ENCODE measurements around the gene OBSL1.

The OBSL1 gene

DNA sequence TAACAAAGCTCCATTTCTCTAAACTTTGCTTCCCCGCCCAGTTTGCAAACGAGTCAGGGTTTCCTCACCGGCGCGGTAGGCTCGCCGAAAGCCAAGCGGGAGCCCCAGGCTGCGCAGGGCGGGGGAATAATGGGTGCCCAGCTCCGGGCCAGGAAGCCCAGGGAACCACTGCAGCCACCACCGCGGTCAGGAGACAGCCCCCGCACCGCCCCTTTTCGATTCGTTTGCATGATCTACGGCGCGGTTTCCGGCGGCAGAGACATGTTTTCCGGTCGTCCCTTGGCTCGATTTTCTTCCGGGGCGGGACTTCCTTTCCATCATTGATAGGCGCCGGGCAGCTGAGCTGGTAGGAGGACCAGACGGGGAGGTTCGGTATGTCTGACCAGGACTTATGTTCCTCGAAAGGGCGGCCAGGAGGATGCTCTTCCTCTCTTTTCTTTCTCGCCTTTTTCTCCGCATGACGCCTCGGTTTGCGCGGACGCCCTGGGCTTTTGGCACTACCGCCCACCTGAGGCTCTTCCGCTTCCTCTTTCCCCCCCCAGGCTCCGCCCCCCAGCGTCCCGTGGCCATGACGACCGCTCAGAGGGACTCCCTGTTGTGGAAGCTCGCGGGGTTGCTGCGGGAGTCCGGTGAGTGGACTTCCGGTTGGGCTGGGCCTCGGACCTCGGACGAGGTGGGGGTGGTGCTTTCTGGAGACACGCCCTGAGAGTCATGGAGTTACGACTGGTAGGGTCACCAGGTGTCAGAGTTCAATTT lies 26.4 kb upstream of the OBSL1 start, which contains the start of gene STK11IP:
Gene STK11IP, plus strand, starts transcription at position 306 of the 756 bp plus-strand sequence. Its CDS starts 263 bp downstream, at position 569.
- in situ Hi-C loops (cut with MboI; ENCODE audit: low sequenced_read_pairs), result no loop called here

GRCh38 chr2:219596954-219597551 lies 25.7 kb upstream of the OBSL1 start:
- in situ Hi-C loops (cut with MboI; ENCODE audit: low sequenced_read_pairs), result no loop called here

GRCh38 chr2:219595256-219595655 lies 23.9 kb upstream of the OBSL1 start:
- in situ Hi-C loops (cut with MboI; ENCODE audit: low sequenced_read_pairs), result no loop called here

DNA sequence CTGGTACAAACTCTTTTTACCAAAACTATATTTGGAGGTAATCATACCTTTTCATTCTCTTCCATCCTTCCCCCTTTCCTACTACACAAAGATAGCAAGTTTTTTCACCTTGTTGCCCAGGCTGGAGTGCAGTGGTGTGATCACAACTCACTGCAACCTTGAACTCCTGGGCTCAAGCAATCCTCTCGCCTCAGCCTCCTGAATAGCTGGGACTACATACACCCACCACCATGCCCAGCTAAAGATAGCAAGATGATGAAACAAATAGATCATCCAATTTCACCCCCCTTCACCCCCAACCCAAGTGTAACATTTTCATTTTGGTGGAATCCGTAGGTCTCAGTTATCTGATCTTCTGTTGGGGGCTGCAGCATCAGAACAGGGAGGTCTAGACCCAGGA lies 21.8 kb upstream of the OBSL1 start:
- in situ Hi-C loops (cut with MboI; ENCODE audit: low sequenced_read_pairs), result no loop called here

GRCh38 chr2:219592736-219593135 lies 21.4 kb upstream of the OBSL1 start:
- in situ Hi-C loops (cut with MboI; ENCODE audit: low sequenced_read_pairs), result no loop called here

GRCh38 chr2:219591091-219591490 lies 19.8 kb upstream of the OBSL1 start:
- in situ Hi-C loops (cut with MboI; ENCODE audit: low sequenced_read_pairs), result no loop called here

DNA sequence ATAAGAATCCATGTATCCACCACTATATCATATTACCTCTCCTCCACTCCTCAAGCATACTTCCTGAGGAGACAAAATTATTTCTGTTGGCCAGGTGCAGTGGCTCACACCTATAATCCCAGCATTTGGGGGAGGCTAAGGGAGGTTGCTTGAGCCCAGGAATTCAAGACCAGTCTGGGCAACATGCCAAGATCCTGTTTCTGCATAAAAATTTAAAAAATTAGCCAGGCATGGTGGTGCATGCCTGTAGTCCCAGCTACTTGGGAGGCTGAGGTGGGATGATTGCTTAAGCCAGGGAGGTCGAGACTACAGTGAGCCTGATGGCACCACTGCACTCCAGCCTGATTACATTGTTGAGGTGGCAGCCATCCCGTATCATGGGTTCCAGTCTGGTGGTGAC lies 10.0 kb upstream of the OBSL1 start:
- in situ Hi-C loops (cut with MboI; ENCODE audit: low sequenced_read_pairs), result no loop called here

GRCh38 chr2:219578811-219579613 lies 7.7 kb upstream of the OBSL1 start:
- in situ Hi-C loops (cut with MboI; ENCODE audit: low sequenced_read_pairs), result no loop called here

GRCh38 chr2:219576505-219577388 lies 5.4 kb upstream of the OBSL1 start:
- in situ Hi-C loops (cut with MboI; ENCODE audit: low sequenced_read_pairs), result no loop called here

DNA sequence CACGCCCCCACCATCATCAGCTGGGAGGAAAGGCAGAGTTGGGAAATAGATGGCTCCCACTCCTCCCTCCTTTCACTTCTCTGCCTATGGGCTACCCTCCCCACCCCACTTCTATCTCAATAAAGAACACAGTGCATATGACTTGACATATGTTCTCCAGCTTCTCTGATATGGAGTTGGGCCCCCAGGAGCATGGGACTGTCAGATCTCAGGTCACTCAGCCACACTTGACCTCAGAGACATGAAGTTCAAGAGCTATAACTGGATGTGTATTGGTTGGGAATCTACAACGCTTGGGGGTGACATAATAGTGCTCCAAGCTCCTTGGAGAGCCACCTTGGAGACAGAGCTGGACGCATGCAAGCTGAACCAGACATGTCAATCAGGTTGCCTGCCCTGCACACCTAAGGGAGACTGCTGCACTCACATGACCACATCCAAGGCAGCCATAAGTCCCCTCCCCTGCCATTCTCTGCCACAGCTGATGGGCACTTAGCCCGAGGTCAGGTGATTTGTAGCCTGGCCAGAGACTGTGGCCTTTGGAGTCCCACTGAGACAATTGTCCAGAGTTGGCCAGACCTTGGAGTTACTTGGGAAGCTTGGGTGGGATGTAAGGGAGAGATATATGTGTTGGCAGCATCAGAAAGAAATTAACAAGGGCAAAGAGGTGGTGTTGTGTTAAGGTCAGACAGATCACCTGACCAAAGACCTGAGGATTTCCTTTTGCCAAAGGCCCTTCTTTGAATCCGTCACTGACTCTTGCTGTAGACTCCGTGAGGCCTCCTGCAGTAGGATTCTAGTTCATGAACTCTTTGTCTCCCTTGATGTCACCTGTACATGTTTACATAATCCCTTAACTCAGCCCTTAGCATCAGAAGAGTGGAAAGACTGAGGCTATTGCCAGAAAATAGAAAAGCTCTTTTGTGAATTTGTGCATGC lies 4.5 kb upstream of the OBSL1 start:
- in situ Hi-C loops (cut with MboI; ENCODE audit: low sequenced_read_pairs), result no loop called here

- in situ Hi-C loops (cut with MboI; ENCODE audit: low sequenced_read_pairs), result no loop called here
These were observed 3.4 kb upstream of the OBSL1 start for GRCh38 chr2:219574484-219575311.

- in situ Hi-C loops (cut with MboI; ENCODE audit: low sequenced_read_pairs), result no loop called here
These were observed 1.8 kb upstream of the OBSL1 start for GRCh38 chr2:219573166-219573565.

- in situ Hi-C loops (cut with MboI; ENCODE audit: low sequenced_read_pairs), result no loop called here
These were observed 1.1 kb upstream of the OBSL1 start, which contains the start of gene INHA for GRCh38 chr2:219572237-219573001. INHA (plus strand) TSS chr2:219572310; CDS start chr2:219572375, 65 bp downstream.

DNA sequence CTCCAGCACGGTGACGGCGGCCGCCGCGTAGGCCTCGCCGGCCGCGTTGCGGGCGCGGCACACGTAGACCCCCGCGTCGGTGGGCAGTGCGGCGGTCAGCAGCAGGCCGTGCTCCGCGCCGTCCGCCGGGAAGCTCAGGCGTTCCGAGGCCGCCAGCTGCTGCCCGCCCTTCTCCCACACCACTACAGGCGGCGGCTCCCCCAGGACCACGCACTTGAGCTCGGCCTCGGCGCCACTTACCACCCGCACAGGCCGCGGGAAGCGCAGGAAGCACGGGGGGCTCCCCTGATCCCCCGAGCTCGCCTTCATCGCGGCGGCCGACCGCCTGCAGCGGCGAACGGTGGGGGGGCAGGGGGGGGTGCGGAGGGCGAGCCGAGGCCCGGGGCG lies 422 bp downstream of the OBSL1 start:
- in situ Hi-C loops (cut with MboI; ENCODE audit: low sequenced_read_pairs), result no loop called here

DNA sequence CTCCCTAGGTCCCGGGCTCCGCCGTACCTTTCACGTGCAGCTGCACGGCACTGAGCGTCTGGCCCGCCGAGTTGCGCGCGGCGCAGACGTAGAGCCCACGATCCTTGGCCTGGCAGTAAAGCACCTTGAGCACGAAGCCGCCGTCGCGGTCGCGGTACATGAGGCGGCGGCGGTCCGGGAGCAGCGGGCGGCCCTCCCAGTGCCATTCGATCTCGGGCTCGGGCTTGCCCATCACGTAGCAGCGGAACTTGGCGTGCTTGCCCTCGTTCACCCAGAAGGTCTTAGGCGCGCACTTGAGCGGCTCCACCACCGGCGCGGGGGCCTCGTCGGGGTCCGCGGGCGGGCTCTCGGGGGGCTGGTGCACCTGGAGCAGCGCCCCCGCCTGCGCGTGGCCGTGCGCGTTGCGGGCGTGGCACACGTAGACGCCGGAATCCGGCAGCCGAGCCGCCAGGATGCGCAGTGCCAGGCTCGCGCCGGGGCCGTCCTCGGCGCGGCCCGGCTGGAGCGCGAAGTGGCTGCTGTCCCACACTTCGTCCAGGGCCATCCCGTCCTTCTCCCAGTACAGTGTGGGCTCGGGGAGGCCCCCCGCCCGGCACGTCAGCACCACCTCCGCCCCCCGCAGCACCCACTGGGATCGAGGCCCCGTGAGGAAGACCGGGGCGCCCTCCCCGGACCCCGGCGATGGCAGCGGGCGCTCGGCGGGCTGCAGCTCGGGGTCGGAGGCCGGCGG lies 980 bp downstream of the OBSL1 start:
- in situ Hi-C loops (cut with MboI; ENCODE audit: low sequenced_read_pairs), result no loop called here

GRCh38 chr2:219569635-219570034 lies 1.7 kb downstream of the OBSL1 start:
- in situ Hi-C loops (cut with MboI; ENCODE audit: low sequenced_read_pairs), result no loop called here

DNA sequence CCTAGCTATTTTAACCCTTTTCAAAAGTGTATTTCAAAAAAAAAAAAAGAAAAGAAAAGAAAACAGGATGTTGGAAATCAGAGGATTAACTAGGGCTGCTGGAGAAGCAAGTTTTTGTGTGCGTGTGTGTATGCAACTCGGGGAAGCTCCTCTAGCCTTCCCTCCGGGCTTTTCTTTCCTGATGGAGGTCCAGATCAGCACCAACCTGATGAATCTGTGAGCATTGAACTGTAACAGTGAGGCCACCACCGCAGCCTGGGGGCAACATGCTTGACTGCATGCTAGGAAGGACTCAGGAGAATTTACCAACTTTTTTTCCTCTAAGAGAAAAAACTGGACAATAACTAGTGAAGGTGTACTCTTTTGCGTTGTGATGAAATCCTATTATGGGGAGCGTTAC lies 2.3 kb downstream of the OBSL1 start:
- in situ Hi-C loops (cut with MboI; ENCODE audit: low sequenced_read_pairs), result no loop called here
